ENCODE results near the gene EIF2B2.

- TF ChIP-seq ESRRA (CRISPR knock-in tag; IDR thresholded peaks at IDR 0.05; ENCODE audit: low read depth): no peak
- TF ChIP-seq MZF1 (CRISPR knock-in tag; IDR thresholded peaks at IDR 0.05; ENCODE audit: borderline replicate concordance): no peak
- no peak for TF ChIP-seq POGZ (CRISPR knock-in tag; IDR thresholded peaks at IDR 0.05)
- TF ChIP-seq ZFP41 (CRISPR knock-in tag; IDR thresholded peaks at IDR 0.05; ENCODE audit: borderline replicate concordance): no peak
- TF ChIP-seq GABPA (IDR thresholded peaks at IDR 0.05; ENCODE audit: low read depth, low read length): no peak
- TF ChIP-seq GABPA (CRISPR knock-in tag; IDR thresholded peaks at IDR 0.05; ENCODE audit: low read depth): no peak
- TF ChIP-seq CTCF (CRISPR knock-in tag; IDR thresholded peaks at IDR 0.05): no peak
- TF ChIP-seq JUN (CRISPR knock-in tag; IDR thresholded peaks at IDR 0.05): no peak
- no peak for TF ChIP-seq ZNF660 (CRISPR knock-in tag; IDR thresholded peaks at IDR 0.05; ENCODE audit: borderline replicate concordance, low read depth)
- no peak for TF ChIP-seq ZBTB4 (CRISPR knock-in tag; IDR thresholded peaks at IDR 0.05; ENCODE audit: borderline replicate concordance)
- no peak for TF ChIP-seq POLR2AphosphoS5 (IDR thresholded peaks at IDR 0.05; ENCODE audit: low read depth, low read length)
Measured at GRCh38 chr14:74974364-74975058, 28.2 kb upstream of the EIF2B2 start.

Data from HepG2 (cell line).